Hepatocyte (in vitro differentiated cells): ENCODE measurements around the gene CYP2U1. TPM values are rescaled to one million over a fixed set of nuclear protein-coding genes. Genes with fewer than 3 reads are reported as not detected.

Experiments
- DNase-seq: peaks from one replicate; pipeline ENCODE4 v3.0.0-alpha.2; 2016; ENCODE audit warnings: low spot score
- H2AFZ ChIP-seq: fragments of 200-600 bp; sonication (generic); 2 replicates; pipeline ENCODE4 v1.6.0; 2016; ENCODE audit warnings: antibody characterized with exemption, mild to moderate bottlenecking
- H3K27ac ChIP-seq: fragments of 200-600 bp; sonication (generic); 2 replicates; pipeline ENCODE4 v1.5.1; 2016; ENCODE audit warnings: mild to moderate bottlenecking
- H3K27me3 ChIP-seq: fragments of 200-600 bp; sonication (generic); 2 replicates; pipeline ENCODE4 v1.6.1; 2016
- H3K36me3 ChIP-seq: fragments of 200-600 bp; sonication (generic); replicated peaks from 2 replicates; pipeline ENCODE4 v1.5.1; 2016; ENCODE audit warnings: low read depth; ENCODE audit not compliant: insufficient read depth
- H3K4me1 ChIP-seq: fragments of 200-600 bp; sonication (generic); 2 replicates; pipeline ENCODE4 v1.5.1; 2016; ENCODE audit warnings: mild to moderate bottlenecking, moderate library complexity; ENCODE audit not compliant: insufficient read depth
- H3K4me2 ChIP-seq: fragments of 200-600 bp; sonication (generic); 2 replicates; pipeline ENCODE4 v1.6.0; 2016
- H3K4me3 ChIP-seq: fragments of 200-600 bp; sonication (generic); 2 replicates; pipeline ENCODE4 v1.5.1; 2016; ENCODE audit warnings: mild to moderate bottlenecking
- H3K79me2 ChIP-seq: fragments of 200-600 bp; sonication (generic); 2 replicates; pipeline ENCODE4 v1.6.0; 2017; ENCODE audit warnings: mild to moderate bottlenecking
- H3K9me2 ChIP-seq: fragments of 200-600 bp; sonication (generic); replicated peaks from 2 replicates; pipeline ENCODE4 v1.6.0; 2017; ENCODE audit warnings: mild to moderate bottlenecking; ENCODE audit not compliant: insufficient read depth
- H3K9me3 ChIP-seq: fragments of 200-600 bp; sonication (generic); 2 replicates; pipeline ENCODE4 v1.5.1; 2016; ENCODE audit warnings: low read depth, mild to moderate bottlenecking
- H4K20me1 ChIP-seq: fragments of 200-600 bp; sonication (generic); 2 replicates; pipeline ENCODE4 v1.6.0; 2016; ENCODE audit warnings: mild to moderate bottlenecking; ENCODE audit not compliant: insufficient read depth, poor library complexity, severe bottlenecking
- CTCF ChIP-seq: fragments of 200-600 bp; sonication (generic); IDR thresholded peaks from 2 replicates; pipeline ENCODE4 v1.5.1; 2016; ENCODE audit warnings: antibody characterized with exemption, mild to moderate bottlenecking; ENCODE audit not compliant: poor library complexity
- EZH2 ChIP-seq: fragments of 200-600 bp; sonication (generic); IDR thresholded peaks from 2 replicates; pipeline ENCODE4 v1.6.1; 2016; ENCODE audit warnings: antibody characterized with exemption, mild to moderate bottlenecking, borderline replicate concordance
- EZH2phosphoT487 ChIP-seq: fragments of 200-600 bp; sonication (generic); IDR thresholded peaks from one replicate; pipeline ENCODE4 v1.6.1; 2018; ENCODE audit warnings: antibody characterized with exemption, mild to moderate bottlenecking, low read depth, moderate library complexity; ENCODE audit not compliant: unreplicated experiment, severe bottlenecking
- WGBS: methylation state at CpG from one replicate; pipeline ENCODE4 v1.1.6; 2016; ENCODE audit warnings: low lambda C conversion rate; ENCODE audit errors: missing lambda C conversion rate; 5-methylcytosine and 5-hydroxymethylcytosine counted together
- polyA plus RNA-seq: library from polyadenylated mRNA; unstranded; fragments of >200 nt; fragmentation: Nextera tagmentation; extraction: Ambion mirVana; gene quantifications from 2 replicates; pipeline ENCODE4 v1.2.1, GENCODE V29; 2016
- total RNA-seq: library from RNA; depleted of rRNA; stranded (reverse); fragments of >200 nt; gene quantifications from 2 replicates; pipeline ENCODE4 v1.2.3, GENCODE V29; 2014

Gene CYP2U1
- total and polyA plus RNA-seq, 2 experiments from 2014 or later, result 6.7 to 9.7 TPM

DNA sequence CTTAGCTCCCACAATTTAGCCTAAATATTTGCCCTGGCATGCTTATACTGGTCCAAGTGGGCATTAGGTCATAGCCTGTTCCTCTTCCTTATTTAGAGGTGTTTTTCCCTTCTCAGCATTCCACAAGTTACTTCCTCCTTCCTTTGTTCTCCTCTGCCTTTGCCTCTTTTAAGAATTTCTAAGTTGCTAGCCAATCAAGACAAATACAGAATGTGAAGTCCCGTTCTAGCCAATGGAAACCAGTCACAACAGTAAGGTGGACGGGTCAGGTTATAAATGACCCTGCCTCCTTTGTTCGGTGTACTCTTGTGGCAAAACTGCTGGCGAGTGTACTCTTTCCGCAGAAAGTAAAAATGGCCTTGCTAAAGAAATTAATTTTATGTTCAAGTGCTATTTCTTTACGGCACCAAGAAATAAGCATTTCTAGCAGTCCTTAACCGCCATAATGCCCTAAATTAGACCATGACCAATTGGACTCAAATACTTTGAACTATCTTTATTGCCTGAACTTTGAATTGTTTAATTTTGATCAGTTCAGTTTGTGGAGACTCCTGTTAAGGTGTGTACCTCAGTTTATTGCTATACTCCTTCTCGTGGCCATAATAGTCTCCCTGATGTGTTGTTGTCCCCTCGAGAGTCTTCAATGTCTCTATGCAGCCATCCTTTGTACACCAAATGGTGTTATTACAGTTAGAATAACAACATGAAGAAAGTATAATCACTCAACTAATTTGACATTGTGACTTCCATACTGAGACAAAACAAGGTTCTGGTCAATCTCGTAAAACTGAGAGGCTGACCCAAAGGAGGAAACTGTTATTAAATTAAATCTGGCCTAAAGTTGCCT is 56.8 kb downstream of the CYP2U1 start:
- Histone ChIP-seq H3K4me3 (no peak overlapping the region), H3K27ac (peak overlapping the region; percentile 43), H3K79me2 (peaks cover 31% of the 10 kb centered on the region), H3K4me2 (peak overlapping the region; percentile 88), H3K36me3 (no peaks in the 10 kb centered on the region), H3K9me2 (no peaks in the 10 kb centered on the region), H4K20me1 (no peaks in the 10 kb centered on the region), H3K27me3 (no peaks in the 10 kb centered on the region), H3K9me3 (no peaks in the 10 kb centered on the region), H3K4me1 (peaks cover 31% of the 10 kb centered on the region), H2AFZ (no peak overlapping the region)
- TF ChIP-seq CTCF, result no peak
- no peak for TF ChIP-seq EZH2phosphoT487
- no peak for TF ChIP-seq EZH2
- 87% methylated on average over 10 of the region's 10 CpGs for WGBS
- DNase-seq, result no peak

DNA sequence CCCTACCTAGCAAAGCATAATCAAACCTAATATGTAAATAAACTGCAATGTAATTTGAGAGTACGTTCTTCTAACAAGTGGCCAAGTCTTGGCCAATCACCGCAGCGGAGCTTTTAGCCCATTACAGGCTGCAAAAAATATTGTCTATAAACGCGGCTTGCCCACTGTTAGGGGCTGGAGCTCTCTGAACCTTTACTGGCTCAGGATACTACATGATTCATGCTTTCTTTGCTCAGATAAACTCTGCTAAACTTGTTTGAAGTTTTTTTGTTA is 57.4 kb downstream of the CYP2U1 start:
- no peaks in the 10 kb centered on the region for H3K9me3 ChIP-seq
- no peaks in the 10 kb centered on the region for H3K27me3 ChIP-seq
- peaks cover 36% of the 10 kb centered on the region for H3K79me2 ChIP-seq
- H3K4me3 ChIP-seq, result no peak overlapping the region
- H3K9me2 ChIP-seq, result no peaks in the 10 kb centered on the region
- no peaks in the 10 kb centered on the region for H3K36me3 ChIP-seq
- no peak overlapping the region for H2AFZ ChIP-seq
- DNase-seq, result no peak
- 71% methylated on average over 5 of the region's 5 CpGs for WGBS
- peaks cover 31% of the 10 kb centered on the region for H3K4me1 ChIP-seq
- TF ChIP-seq CTCF, result no peak
- H3K27ac ChIP-seq, result peak overlapping the region; percentile 43
- H4K20me1 ChIP-seq, result no peaks in the 10 kb centered on the region
- peak overlapping the region; percentile 88 for H3K4me2 ChIP-seq

- no peaks in the 10 kb centered on the region for H4K20me1 ChIP-seq
- H3K27me3 ChIP-seq, result no peaks in the 10 kb centered on the region
- DNase-seq, result no peak
- H3K9me3 ChIP-seq, result no peaks in the 10 kb centered on the region
- no peaks in the 10 kb centered on the region for H3K9me2 ChIP-seq
- WGBS, result 20% methylated on average over 8 of the region's 8 CpGs
- H3K4me1 ChIP-seq, result peaks cover 36% of the 10 kb centered on the region
- H3K4me2 ChIP-seq, result peak overlapping the region; percentile 88
- H3K4me3 ChIP-seq, result peak overlapping the region; percentile 33
- H3K27ac ChIP-seq, result peak overlapping the region; percentile 66
- TF ChIP-seq CTCF (no peak), EZH2 (no peak), EZH2phosphoT487 (no peak)
- peak overlapping the region; percentile 69 for H2AFZ ChIP-seq
- peaks cover 40% of the 10 kb centered on the region for H3K79me2 ChIP-seq
- no peaks in the 10 kb centered on the region for H3K36me3 ChIP-seq
Observed at GRCh38 chr4:107989162-107989536, 57.8 kb downstream of the CYP2U1 start.
